ENCODE data around the gene PRG2.
A peak's percentile ranks its signal among the peaks of the same experiment; 100 is the strongest.
"Not testable (repeated sequence)": the region's sequence is repeated elsewhere in the genome, so short reads cannot be mapped to it uniquely, and the experiment has no call there.

Gene PRG2

GRCh38 chr11:57408771-57409170 is 18.3 kb upstream of the PRG2 start:
- Mint-ChIP-seq H3K27ac (no peak overlapping the region), H3K4me1 (ENCODE audit: low read depth) (peaks cover 47% of the 10 kb centered on the region), H3K27me3 (no peaks in the 10 kb centered on the region), H3K4me3 (no peak overlapping the region), H3K36me3 (peaks cover 42% of the 10 kb centered on the region), H3K9me3 (ENCODE audit: low read depth) (no peaks in the 10 kb centered on the region)

- H3K4me3 Mint-ChIP-seq: peak overlapping the region; percentile 72
- peaks cover 36% of the 10 kb centered on the region for H3K36me3 Mint-ChIP-seq
- H3K9me3 Mint-ChIP-seq (ENCODE audit: low read depth): no peaks in the 10 kb centered on the region
- peak overlapping the region; percentile 97 for H3K27ac Mint-ChIP-seq
- peaks cover 43% of the 10 kb centered on the region for H3K4me1 Mint-ChIP-seq (ENCODE audit: low read depth)
- no peaks in the 10 kb centered on the region for H3K27me3 Mint-ChIP-seq
Measured at GRCh38 chr11:57407941-57408475, 17.6 kb upstream of the PRG2 start.

GRCh38 chr11:57407010-57407920 is 16.8 kb upstream of the PRG2 start:
- H3K27me3 Mint-ChIP-seq: no peaks in the 10 kb centered on the region
- no peaks in the 10 kb centered on the region for H3K9me3 Mint-ChIP-seq (ENCODE audit: low read depth)
- H3K27ac Mint-ChIP-seq: peak overlapping the region; percentile 97
- H3K36me3 Mint-ChIP-seq: peaks cover 36% of the 10 kb centered on the region
- peaks cover 42% of the 10 kb centered on the region for H3K4me1 Mint-ChIP-seq (ENCODE audit: low read depth)
- peak overlapping the region; percentile 72 for H3K4me3 Mint-ChIP-seq

GRCh38 chr11:57406337-57406904 is 16.0 kb upstream of the PRG2 start:
- Mint-ChIP-seq H3K4me3 (peak overlapping the region; percentile 72), H3K36me3 (peaks cover 33% of the 10 kb centered on the region), H3K9me3 (ENCODE audit: low read depth) (no peaks in the 10 kb centered on the region), H3K27ac (peak overlapping the region; percentile 97), H3K27me3 (no peaks in the 10 kb centered on the region), H3K4me1 (ENCODE audit: low read depth) (peaks cover 41% of the 10 kb centered on the region)

GRCh38 chr11:57405271-57405860 is 14.9 kb upstream of the PRG2 start:
- no peaks in the 10 kb centered on the region for H3K9me3 Mint-ChIP-seq (ENCODE audit: low read depth)
- peaks cover 33% of the 10 kb centered on the region for H3K36me3 Mint-ChIP-seq
- peak overlapping the region; percentile 97 for H3K27ac Mint-ChIP-seq
- peaks cover 38% of the 10 kb centered on the region for H3K4me1 Mint-ChIP-seq (ENCODE audit: low read depth)
- no peaks in the 10 kb centered on the region for H3K27me3 Mint-ChIP-seq
- H3K4me3 Mint-ChIP-seq: peak overlapping the region; percentile 54

- peaks cover 30% of the 10 kb centered on the region for H3K36me3 Mint-ChIP-seq
Measured at GRCh38 chr11:57403802-57404147, 13.3 kb upstream of the PRG2 start.

GRCh38 chr11:57403003-57403801 is 12.8 kb upstream of the PRG2 start:
- Mint-ChIP-seq H3K36me3 (peaks cover 30% of the 10 kb centered on the region), H3K4me1 (ENCODE audit: low read depth) (peaks cover 36% of the 10 kb centered on the region), H3K27ac (peak overlapping the region; percentile 66)
- H3K9me3 Mint-ChIP-seq (ENCODE audit: low read depth); H3K4me3 Mint-ChIP-seq; H3K27me3 Mint-ChIP-seq: not testable (repeated sequence)

More at GRCh38 chr11:57403802-57404147, 13.3 kb upstream of the PRG2 start:
- Mint-ChIP-seq H3K27me3 (no peaks in the 10 kb centered on the region), H3K9me3 (ENCODE audit: low read depth) (no peaks in the 10 kb centered on the region), H3K4me3 (no peak overlapping the region), H3K27ac (peak overlapping the region; percentile 66), H3K4me1 (ENCODE audit: low read depth) (peaks cover 36% of the 10 kb centered on the region)

- Mint-ChIP-seq H3K27ac (no peak overlapping the region), H3K36me3 (peaks cover 29% of the 10 kb centered on the region), H3K4me1 (ENCODE audit: low read depth) (peaks cover 29% of the 10 kb centered on the region), H3K27me3 (no peaks in the 10 kb centered on the region), H3K4me3 (no peak overlapping the region), H3K9me3 (ENCODE audit: low read depth) (no peaks in the 10 kb centered on the region)
Measured at GRCh38 chr11:57402188-57403002, 11.9 kb upstream of the PRG2 start.

GRCh38 chr11:57399972-57400578 is 9.6 kb upstream of the PRG2 start:
- H3K27ac Mint-ChIP-seq: no peak overlapping the region
- H3K27me3 Mint-ChIP-seq: no peaks in the 10 kb centered on the region
- peaks cover 9% of the 10 kb centered on the region for H3K36me3 Mint-ChIP-seq
- peaks cover 6% of the 10 kb centered on the region for H3K4me1 Mint-ChIP-seq (ENCODE audit: low read depth)
- H3K9me3 Mint-ChIP-seq (ENCODE audit: low read depth): no peaks in the 10 kb centered on the region
- H3K4me3 Mint-ChIP-seq: no peak overlapping the region

- Mint-ChIP-seq H3K27me3 (no peaks in the 10 kb centered on the region), H3K9me3 (ENCODE audit: low read depth) (no peaks in the 10 kb centered on the region), H3K4me3 (no peak overlapping the region), H3K27ac (no peak overlapping the region), H3K36me3 (peaks cover 7% of the 10 kb centered on the region), H3K4me1 (ENCODE audit: low read depth) (peaks cover 4% of the 10 kb centered on the region)
Measured at GRCh38 chr11:57399221-57399620, 8.8 kb upstream of the PRG2 start.

- no peaks in the 10 kb centered on the region for H3K9me3 Mint-ChIP-seq (ENCODE audit: low read depth)
- no peaks in the 10 kb centered on the region for H3K4me1 Mint-ChIP-seq (ENCODE audit: low read depth)
- H3K27me3 Mint-ChIP-seq: no peaks in the 10 kb centered on the region
- H3K27ac Mint-ChIP-seq: no peak overlapping the region
- peaks cover 2% of the 10 kb centered on the region for H3K36me3 Mint-ChIP-seq
- no peak overlapping the region for H3K4me3 Mint-ChIP-seq
Measured at GRCh38 chr11:57397394-57397990, 7.0 kb upstream of the PRG2 start.

- no peaks in the 10 kb centered on the region for H3K27me3 Mint-ChIP-seq
- no peak overlapping the region for H3K27ac Mint-ChIP-seq
- H3K36me3 Mint-ChIP-seq: peaks cover 4% of the 10 kb centered on the region
- H3K4me3 Mint-ChIP-seq: no peak overlapping the region
- no peaks in the 10 kb centered on the region for H3K4me1 Mint-ChIP-seq (ENCODE audit: low read depth)
- no peaks in the 10 kb centered on the region for H3K9me3 Mint-ChIP-seq (ENCODE audit: low read depth)
Measured at GRCh38 chr11:57396744-57397143, 6.3 kb upstream of the PRG2 start.

- Mint-ChIP-seq H3K27me3 (no peaks in the 10 kb centered on the region), H3K9me3 (ENCODE audit: low read depth) (no peaks in the 10 kb centered on the region), H3K4me1 (ENCODE audit: low read depth) (no peaks in the 10 kb centered on the region), H3K36me3 (peaks cover 2% of the 10 kb centered on the region), H3K27ac (no peak overlapping the region), H3K4me3 (no peak overlapping the region)
Measured at GRCh38 chr11:57395905-57396623, 5.6 kb upstream of the PRG2 start.

Data from activated naive CD8-positive, alpha-beta T cell (primary cell).